Measurements from ENCODE around the gene IGFBP5.

The IGFBP5 gene

DNA sequence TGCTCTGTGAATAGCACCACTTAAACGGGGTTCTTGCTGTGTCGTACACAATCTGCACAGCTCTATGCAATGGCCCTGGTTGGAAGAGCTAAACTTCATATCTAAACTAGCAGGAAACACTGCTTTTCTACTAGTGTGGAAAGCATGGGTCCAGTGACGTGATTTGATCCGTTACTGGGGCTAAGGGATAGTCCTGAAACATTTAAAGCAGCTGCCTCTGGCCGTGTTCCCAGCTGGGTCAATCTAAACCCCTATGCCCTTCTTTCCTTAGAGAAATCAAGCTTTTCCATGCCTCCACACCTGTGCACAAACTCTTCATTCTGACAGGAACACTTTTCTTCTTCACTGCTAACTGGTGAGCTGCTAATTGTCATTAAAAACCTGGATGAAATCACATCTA is 5.4 kb upstream of the IGFBP5 start:
- H3K4me2 ChIP-seq (ENCODE audit: low read length): no peak overlapping the region
- no peaks in the 10 kb centered on the region for H3K9me2 ChIP-seq (replicated peaks; ENCODE audit: control insufficient read depth, low read length)
- no peaks in the 10 kb centered on the region for H3K9me3 ChIP-seq (ENCODE audit: control insufficient read depth, insufficient read depth, low read length)
- no peaks in the 10 kb centered on the region for H4K20me1 ChIP-seq (ENCODE audit: control insufficient read depth, insufficient read depth, low read depth, low read length)
- no peak for TF ChIP-seq EZH2phosphoT487 (IDR thresholded peaks at IDR 0.05; ENCODE audit: borderline replicate concordance, low read length)
- TF ChIP-seq, protein P1, sequence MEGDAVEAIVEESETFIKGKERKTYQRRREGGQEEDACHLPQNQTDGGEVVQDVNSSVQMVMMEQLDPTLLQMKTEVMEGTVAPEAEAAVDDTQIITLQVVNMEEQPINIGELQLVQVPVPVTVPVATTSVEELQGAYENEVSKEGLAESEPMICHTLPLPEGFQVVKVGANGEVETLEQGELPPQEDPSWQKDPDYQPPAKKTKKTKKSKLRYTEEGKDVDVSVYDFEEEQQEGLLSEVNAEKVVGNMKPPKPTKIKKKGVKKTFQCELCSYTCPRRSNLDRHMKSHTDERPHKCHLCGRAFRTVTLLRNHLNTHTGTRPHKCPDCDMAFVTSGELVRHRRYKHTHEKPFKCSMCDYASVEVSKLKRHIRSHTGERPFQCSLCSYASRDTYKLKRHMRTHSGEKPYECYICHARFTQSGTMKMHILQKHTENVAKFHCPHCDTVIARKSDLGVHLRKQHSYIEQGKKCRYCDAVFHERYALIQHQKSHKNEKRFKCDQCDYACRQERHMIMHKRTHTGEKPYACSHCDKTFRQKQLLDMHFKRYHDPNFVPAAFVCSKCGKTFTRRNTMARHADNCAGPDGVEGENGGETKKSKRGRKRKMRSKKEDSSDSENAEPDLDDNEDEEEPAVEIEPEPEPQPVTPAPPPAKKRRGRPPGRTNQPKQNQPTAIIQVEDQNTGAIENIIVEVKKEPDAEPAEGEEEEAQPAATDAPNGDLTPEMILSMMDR (IDR thresholded peaks at IDR 0.05; ENCODE audit: low read depth, low read length, poor library complexity, severe bottlenecking): no peak
- no peak overlapping the region for H3K27ac ChIP-seq (ENCODE audit: low read depth, low read length)
- H3K4me1 ChIP-seq (ENCODE audit: control insufficient read depth, low read length): no peaks in the 10 kb centered on the region
- no peaks in the 10 kb centered on the region for H3K79me2 ChIP-seq (ENCODE audit: control insufficient read depth, low read length)
- peaks cover 32% of the 10 kb centered on the region for H3K27me3 ChIP-seq (ENCODE audit: control insufficient read depth, low read length)
- H3K4me3 ChIP-seq (ENCODE audit: low read length): no peak overlapping the region
- H3F3A ChIP-seq (ENCODE audit: control insufficient read depth, insufficient read depth): no peaks in the 10 kb centered on the region
- H3K36me3 ChIP-seq (ENCODE audit: control insufficient read depth, low read length): no peaks in the 10 kb centered on the region

DNA sequence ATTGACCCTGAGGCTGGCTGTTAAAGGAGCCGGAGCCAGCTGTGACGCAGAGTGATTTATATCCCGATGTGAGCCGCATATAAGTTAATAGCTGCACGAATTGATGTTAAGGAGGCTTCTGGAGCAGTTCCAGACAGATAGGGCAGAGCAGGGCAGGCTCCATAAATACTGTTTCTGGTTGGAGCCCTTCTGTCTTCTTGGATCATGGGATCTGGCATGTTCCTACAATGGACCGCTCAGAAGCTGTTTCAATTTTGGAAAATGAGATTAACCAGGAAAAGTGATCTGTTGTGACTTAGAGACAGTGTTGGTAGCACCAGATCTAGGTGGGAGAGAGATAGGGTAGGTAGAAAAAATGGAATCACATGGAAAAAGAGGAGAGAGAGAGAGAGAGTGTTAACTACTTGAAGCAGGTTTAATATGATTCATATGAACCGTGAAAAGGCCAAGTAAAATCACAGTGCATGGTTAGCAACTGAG is 4.8 kb upstream of the IGFBP5 start:
- Histone ChIP-seq H3K27ac (ENCODE audit: low read depth, low read length) (no peak overlapping the region), H3K4me2 (ENCODE audit: low read length) (no peak overlapping the region), H3K27me3 (ENCODE audit: control insufficient read depth, low read length) (peaks cover 36% of the 10 kb centered on the region), H3K4me3 (ENCODE audit: low read length) (no peak overlapping the region), H3K36me3 (ENCODE audit: control insufficient read depth, low read length) (no peaks in the 10 kb centered on the region), H3F3A (ENCODE audit: control insufficient read depth, insufficient read depth) (no peaks in the 10 kb centered on the region), H3K9me2 (replicated peaks; ENCODE audit: control insufficient read depth, low read length) (no peaks in the 10 kb centered on the region), H3K79me2 (ENCODE audit: control insufficient read depth, low read length) (no peaks in the 10 kb centered on the region), H4K20me1 (ENCODE audit: control insufficient read depth, insufficient read depth, low read depth, low read length) (no peaks in the 10 kb centered on the region), H3K9me3 (ENCODE audit: control insufficient read depth, insufficient read depth, low read length) (no peaks in the 10 kb centered on the region), H3K4me1 (ENCODE audit: control insufficient read depth, low read length) (no peaks in the 10 kb centered on the region)
- TF ChIP-seq, protein P1 (IDR thresholded peaks at IDR 0.05; ENCODE audit: low read depth, low read length, poor library complexity, severe bottlenecking): no peak
- no peak for TF ChIP-seq EZH2phosphoT487 (IDR thresholded peaks at IDR 0.05; ENCODE audit: borderline replicate concordance, low read length)

DNA sequence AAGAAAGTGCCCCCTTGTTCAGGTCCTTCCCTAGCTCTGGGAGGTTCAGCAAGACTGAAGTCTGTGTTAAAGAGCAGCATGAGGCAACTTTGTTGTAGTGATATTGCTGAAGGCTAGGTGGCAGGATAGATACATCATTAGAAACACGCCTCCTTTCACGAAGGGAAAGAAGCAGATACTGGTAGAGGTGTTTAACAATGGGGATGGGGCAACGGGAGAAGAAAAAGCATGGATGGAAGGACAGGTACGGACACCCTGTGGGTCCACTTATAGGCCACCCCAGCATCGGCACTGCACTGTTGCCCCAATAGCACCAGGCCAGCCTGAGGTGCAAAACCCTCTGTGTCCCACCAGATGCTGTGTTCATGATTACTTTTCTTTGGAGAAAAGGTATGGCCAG is 3.5 kb upstream of the IGFBP5 start:
- no peak overlapping the region for H3K4me3 ChIP-seq (ENCODE audit: low read length)
- H3K27ac ChIP-seq (ENCODE audit: low read depth, low read length): no peak overlapping the region
- H3K79me2 ChIP-seq (ENCODE audit: control insufficient read depth, low read length): no peaks in the 10 kb centered on the region
- TF ChIP-seq, protein P1 (IDR thresholded peaks at IDR 0.05; ENCODE audit: low read depth, low read length, poor library complexity, severe bottlenecking): peak; percentile 66
- no peak for TF ChIP-seq EZH2phosphoT487 (IDR thresholded peaks at IDR 0.05; ENCODE audit: borderline replicate concordance, low read length)
- H3K9me3 ChIP-seq (ENCODE audit: control insufficient read depth, insufficient read depth, low read length): no peaks in the 10 kb centered on the region
- H3K4me1 ChIP-seq (ENCODE audit: control insufficient read depth, low read length): no peaks in the 10 kb centered on the region
- H4K20me1 ChIP-seq (ENCODE audit: control insufficient read depth, insufficient read depth, low read depth, low read length): no peaks in the 10 kb centered on the region
- no peak overlapping the region for H3K4me2 ChIP-seq (ENCODE audit: low read length)
- no peaks in the 10 kb centered on the region for H3F3A ChIP-seq (ENCODE audit: control insufficient read depth, insufficient read depth)
- H3K27me3 ChIP-seq (ENCODE audit: control insufficient read depth, low read length): peaks cover 44% of the 10 kb centered on the region
- H3K36me3 ChIP-seq (ENCODE audit: control insufficient read depth, low read length): no peaks in the 10 kb centered on the region
- no peaks in the 10 kb centered on the region for H3K9me2 ChIP-seq (replicated peaks; ENCODE audit: control insufficient read depth, low read length)

Data from DOHH2 (cell line).